GM23338 (cell line): ENCODE results near the gene PRDM11. TPM values are rescaled to one million over a fixed set of nuclear protein-coding genes. Genes with fewer than 3 reads are reported as not detected.

Experiments
- ATAC-seq: fragments of 200-7000 bp; cut with Tn5 transposase; 3 replicates; pipeline ENCODE4 v1.9.1; 2020
- DNase-seq: peaks from one replicate; pipeline ENCODE4 v3.0.0-alpha.2; 2015; ENCODE audit warnings: low spot score
- H2AFZ ChIP-seq: fragments of 200-600 bp; sonication (generic); 2 replicates; pipeline ENCODE4 v1.8.0; 2016; ENCODE audit warnings: antibody characterized with exemption, mild to moderate bottlenecking, moderate library complexity
- H3F3A ChIP-seq: fragments of 200-600 bp; sonication (generic); replicated peaks from 2 replicates; pipeline ENCODE4 v1.8.0; 2017; ENCODE audit warnings: antibody characterized with exemption, mixed run types, low read depth
- H3K27ac ChIP-seq: fragments of 200-600 bp; sonication (generic); 2 replicates; pipeline ENCODE4 v1.6.1; 2016; ENCODE audit warnings: low read depth
- H3K27me3 ChIP-seq: fragments of 200-600 bp; sonication (generic); 2 replicates; pipeline ENCODE4 v1.8.0; 2016; ENCODE audit warnings: mild to moderate bottlenecking, mixed run types, moderate library complexity; ENCODE audit not compliant: insufficient read depth
- H3K36me3 ChIP-seq: fragments of 200-600 bp; sonication (generic); 2 replicates; pipeline ENCODE4 v1.8.0; 2016; ENCODE audit warnings: mild to moderate bottlenecking; ENCODE audit not compliant: insufficient read depth
- H3K4me1 ChIP-seq: fragments of 200-600 bp; sonication (generic); 2 replicates; pipeline ENCODE4 v1.8.0; 2016; ENCODE audit warnings: mild to moderate bottlenecking, moderate library complexity; ENCODE audit not compliant: insufficient read depth
- H3K4me2 ChIP-seq: fragments of 200-600 bp; sonication (generic); 2 replicates; pipeline ENCODE4 v1.7.1; 2017; ENCODE audit warnings: mixed run types
- H3K4me3 ChIP-seq: fragments of 200-600 bp; sonication (generic); 2 replicates; pipeline ENCODE4 v1.6.1; 2016; ENCODE audit warnings: mixed run types
- H3K79me2 ChIP-seq: fragments of 200-600 bp; sonication (generic); replicated peaks from 2 replicates; pipeline ENCODE4 v1.8.0; 2017; ENCODE audit warnings: mild to moderate bottlenecking; ENCODE audit not compliant: insufficient read depth
- H3K9me2 ChIP-seq: fragments of 200-600 bp; sonication (generic); 2 replicates; pipeline ENCODE4 v1.8.0; 2017; ENCODE audit not compliant: insufficient read depth
- H4K20me1 ChIP-seq: fragments of 200-600 bp; sonication (generic); replicated peaks from 2 replicates; pipeline ENCODE4 v1.8.0; 2017; ENCODE audit warnings: mild to moderate bottlenecking; ENCODE audit not compliant: insufficient read depth
- H3K27ac Mint-ChIP-seq: 2 replicates; pipeline ENCODE4 v1.8.0; 2020; ENCODE audit warnings: inconsistent platforms, mild to moderate bottlenecking, moderate library complexity, mixed read lengths
- H3K27me3 Mint-ChIP-seq: 3 replicates; pipeline ENCODE4 v1.8.0; 2022; ENCODE audit warnings: low read depth, mild to moderate bottlenecking, moderate library complexity, mixed read lengths, inconsistent platforms; ENCODE audit not compliant: insufficient read depth, poor library complexity
- H3K36me3 Mint-ChIP-seq: 3 replicates; pipeline ENCODE4 v1.8.0; 2021; ENCODE audit warnings: low read depth, mild to moderate bottlenecking, inconsistent platforms, moderate library complexity, mixed read lengths
- H3K4me1 Mint-ChIP-seq: 3 replicates; pipeline ENCODE4 v1.8.0; 2020; ENCODE audit warnings: mild to moderate bottlenecking, inconsistent platforms, mixed read lengths
- H3K4me3 Mint-ChIP-seq: 3 replicates; pipeline ENCODE4 v1.8.0; 2021; ENCODE audit warnings: moderate library complexity, mild to moderate bottlenecking, inconsistent platforms, mixed read lengths
- H3K9me3 Mint-ChIP-seq: 3 replicates; pipeline ENCODE4 v1.8.0; 2020; ENCODE audit warnings: moderate library complexity, mild to moderate bottlenecking, inconsistent platforms, mixed read lengths
- EZH2 ChIP-seq: fragments of 200-600 bp; sonication (generic); IDR thresholded peaks from one replicate; pipeline ENCODE4 v1.8.0; 2017; ENCODE audit warnings: antibody characterized with exemption, mild to moderate bottlenecking, low read depth; ENCODE audit not compliant: unreplicated experiment
- JUNB ChIP-seq: IDR thresholded peaks from one replicate; pipeline ENCODE4 v1.6.1; 2016; ENCODE audit warnings: antibody characterized with exemption; ENCODE audit not compliant: unreplicated experiment
- POLR2AphosphoS5 ChIP-seq: IDR thresholded peaks from 2 replicates; pipeline ENCODE4 v1.6.1; 2016; ENCODE audit warnings: antibody characterized with exemption, low read depth
- ZNF114 ChIP-seq: fragments of 250-450 bp; sonication (Bioruptor Pico); IDR thresholded peaks from 2 replicates; pipeline ENCODE4 v1.5.0; 2020; ENCODE audit warnings: mild to moderate bottlenecking, moderate library complexity
- ZNF331 ChIP-seq: fragments of 250-450 bp; sonication (Bioruptor Pico); IDR thresholded peaks from 2 replicates; pipeline ENCODE4 v1.5.0; 2020; ENCODE audit warnings: low read depth, mild to moderate bottlenecking, moderate library complexity
- polyA plus RNA-seq: library from polyadenylated mRNA; unstranded; fragments of >200 nt; fragmentation: Nextera tagmentation; extraction: Ambion mirVana; gene quantifications from 2 replicates; pipeline ENCODE4 v1.2.1, GENCODE V29; 2016
- total RNA-seq: library from RNA; depleted of rRNA; stranded (reverse); fragments of >200 nt; shearing (Covaris generic); gene quantifications from 2 replicates; pipeline ENCODE4 v1.2.3, GENCODE V29; 2014
- TF ChIP-seq, protein P1 (sequence below), 2 experiments: fragments of 200-600 bp in 1 of 2; sonication (generic) in 1 of 2; conservative IDR thresholded peaks; 2 replicates each; pipeline versions ENCODE4 v1.5.1 to v1.6.1; 2016 to 2017; ENCODE audit warnings: antibody characterized with exemption in 2 of 2, low read depth in 2 of 2, mild to moderate bottlenecking in 2 of 2, moderate library complexity in 1 of 2
- TF ChIP-seq, protein P2 (sequence below): IDR thresholded peaks from 2 replicates; pipeline ENCODE4 v1.6.1; 2016; ENCODE audit warnings: antibody characterized with exemption
- TF ChIP-seq, protein P3 (sequence below): fragments of 250-450 bp; sonication (Bioruptor Pico); IDR thresholded peaks from 2 replicates; pipeline ENCODE4 v1.5.0; 2020; ENCODE audit warnings: mild to moderate bottlenecking, moderate library complexity

The PRDM11 gene
- total and polyA plus RNA-seq, 2 experiments from 2014 or later, result 0.97 to 10.4 TPM

DNA sequence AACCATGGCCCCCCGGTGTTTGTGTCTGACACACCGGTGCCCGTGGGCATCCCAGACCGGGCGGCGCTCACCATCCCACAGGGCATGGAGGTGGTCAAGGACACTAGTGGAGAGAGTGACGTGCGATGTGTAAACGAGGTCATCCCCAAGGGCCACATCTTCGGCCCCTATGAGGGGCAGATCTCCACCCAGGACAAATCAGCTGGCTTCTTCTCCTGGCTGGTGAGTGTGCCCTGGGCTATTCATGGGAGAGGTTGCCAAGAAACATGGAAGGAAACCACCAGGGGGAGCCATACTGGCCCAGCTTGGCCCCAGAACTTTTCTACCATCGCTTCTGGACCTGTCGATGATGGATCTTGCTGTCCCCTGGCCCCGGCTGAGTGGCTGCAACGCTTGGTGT is 36.5 kb downstream of the PRDM11 start:
- H2AFZ ChIP-seq, result no peak overlapping the region
- peaks cover 13% of the 10 kb centered on the region; the same call in 1 of the 2 replicates for H3K4me1 ChIP-seq
- peak; percentile 2; the same call in 1 of the 3 replicates for ATAC-seq
- Mint-ChIP-seq H3K4me1 (peaks cover 5% of the 10 kb centered on the region), H3K27me3 (peaks cover 6% of the 10 kb centered on the region), H3K9me3 (no peaks in the 10 kb centered on the region; the same call in 2 of the 3 replicates), H3K27ac (no peak overlapping the region), H3K36me3 (peaks cover 5% of the 10 kb centered on the region; the same call in 2 of the 3 replicates), H3K4me3 (no peak overlapping the region)
- H3K27me3 ChIP-seq, result 0 out of 2 replicates have a peak, but pooled peaks cover 5% of the 10 kb centered on the region
- no peaks in the 10 kb centered on the region for H3K79me2 ChIP-seq
- no peak for TF ChIP-seq POLR2AphosphoS5
- TF ChIP-seq, protein P1, sequence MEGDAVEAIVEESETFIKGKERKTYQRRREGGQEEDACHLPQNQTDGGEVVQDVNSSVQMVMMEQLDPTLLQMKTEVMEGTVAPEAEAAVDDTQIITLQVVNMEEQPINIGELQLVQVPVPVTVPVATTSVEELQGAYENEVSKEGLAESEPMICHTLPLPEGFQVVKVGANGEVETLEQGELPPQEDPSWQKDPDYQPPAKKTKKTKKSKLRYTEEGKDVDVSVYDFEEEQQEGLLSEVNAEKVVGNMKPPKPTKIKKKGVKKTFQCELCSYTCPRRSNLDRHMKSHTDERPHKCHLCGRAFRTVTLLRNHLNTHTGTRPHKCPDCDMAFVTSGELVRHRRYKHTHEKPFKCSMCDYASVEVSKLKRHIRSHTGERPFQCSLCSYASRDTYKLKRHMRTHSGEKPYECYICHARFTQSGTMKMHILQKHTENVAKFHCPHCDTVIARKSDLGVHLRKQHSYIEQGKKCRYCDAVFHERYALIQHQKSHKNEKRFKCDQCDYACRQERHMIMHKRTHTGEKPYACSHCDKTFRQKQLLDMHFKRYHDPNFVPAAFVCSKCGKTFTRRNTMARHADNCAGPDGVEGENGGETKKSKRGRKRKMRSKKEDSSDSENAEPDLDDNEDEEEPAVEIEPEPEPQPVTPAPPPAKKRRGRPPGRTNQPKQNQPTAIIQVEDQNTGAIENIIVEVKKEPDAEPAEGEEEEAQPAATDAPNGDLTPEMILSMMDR (conservative IDR thresholded peaks at IDR 0.05; ENCODE audit: low read depth in 2 of 2), result peak; percentile 70 to 76
- no peak for TF ChIP-seq ZNF114 (CRISPR knock-in tag)
- TF ChIP-seq, protein P2, sequence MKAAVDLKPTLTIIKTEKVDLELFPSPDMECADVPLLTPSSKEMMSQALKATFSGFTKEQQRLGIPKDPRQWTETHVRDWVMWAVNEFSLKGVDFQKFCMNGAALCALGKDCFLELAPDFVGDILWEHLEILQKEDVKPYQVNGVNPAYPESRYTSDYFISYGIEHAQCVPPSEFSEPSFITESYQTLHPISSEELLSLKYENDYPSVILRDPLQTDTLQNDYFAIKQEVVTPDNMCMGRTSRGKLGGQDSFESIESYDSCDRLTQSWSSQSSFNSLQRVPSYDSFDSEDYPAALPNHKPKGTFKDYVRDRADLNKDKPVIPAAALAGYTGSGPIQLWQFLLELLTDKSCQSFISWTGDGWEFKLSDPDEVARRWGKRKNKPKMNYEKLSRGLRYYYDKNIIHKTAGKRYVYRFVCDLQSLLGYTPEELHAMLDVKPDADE, result no peak
- no peak for TF ChIP-seq JUNB
- TF ChIP-seq ZNF331, result no peak
- H3F3A ChIP-seq, result peaks cover 4% of the 10 kb centered on the region; the same call in 1 of the 2 replicates
- peak; percentile 81 for DNase-seq
- H4K20me1 ChIP-seq, result no peaks in the 10 kb centered on the region; the same call in 1 of the 2 replicates
- no peak overlapping the region for H3K4me2 ChIP-seq
- no peak overlapping the region for H3K27ac ChIP-seq
- H3K9me2 ChIP-seq, result no peaks in the 10 kb centered on the region
- no peak overlapping the region for H3K4me3 ChIP-seq
- H3K36me3 ChIP-seq, result no peaks in the 10 kb centered on the region; the same call in 1 of the 2 replicates

DNA sequence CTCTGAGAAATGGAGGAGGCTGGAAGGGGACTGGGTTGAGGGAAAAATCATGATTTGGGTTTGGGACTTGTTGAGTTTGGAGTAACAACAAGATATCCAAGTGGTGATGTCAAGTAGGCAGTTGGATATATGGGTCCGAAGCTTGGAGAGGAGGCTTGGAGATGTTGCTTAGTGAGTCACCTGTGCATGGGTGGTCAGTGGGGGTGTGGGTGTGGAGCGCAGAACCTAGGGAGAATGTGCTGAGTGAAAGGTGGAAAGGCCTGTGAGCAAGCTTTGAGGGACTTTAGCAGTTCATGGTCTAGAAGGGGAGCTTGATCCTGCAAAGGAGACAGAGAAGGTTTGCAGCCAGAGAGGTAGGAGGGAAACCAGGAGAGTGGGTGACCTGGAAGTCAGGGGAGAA is 38.2 kb downstream of the PRDM11 start:
- H4K20me1 ChIP-seq, result no peaks in the 10 kb centered on the region; the same call in 1 of the 2 replicates
- no peak for DNase-seq
- no peak overlapping the region for H3K27ac ChIP-seq
- ATAC-seq, result no peak
- H3K9me2 ChIP-seq, result no peaks in the 10 kb centered on the region
- H3K4me2 ChIP-seq, result no peak overlapping the region
- no peak overlapping the region for H2AFZ ChIP-seq
- Mint-ChIP-seq H3K36me3 (peaks cover 14% of the 10 kb centered on the region), H3K9me3 (no peaks in the 10 kb centered on the region; the same call in 2 of the 3 replicates), H3K27me3 (peaks cover 6% of the 10 kb centered on the region), H3K4me1 (peaks cover 5% of the 10 kb centered on the region), H3K27ac (no peak overlapping the region), H3K4me3 (no peak overlapping the region)
- H3K36me3 ChIP-seq, result no peaks in the 10 kb centered on the region; the same call in 1 of the 2 replicates
- 0 out of 2 replicates have a peak, but pooled peaks cover 3% of the 10 kb centered on the region for H3K27me3 ChIP-seq
- peaks cover 11% of the 10 kb centered on the region; the same call in 1 of the 2 replicates for H3K4me1 ChIP-seq
- H3F3A ChIP-seq, result peaks cover 3% of the 10 kb centered on the region; the same call in 1 of the 2 replicates
- H3K79me2 ChIP-seq, result no peaks in the 10 kb centered on the region
- H3K4me3 ChIP-seq, result no peak overlapping the region
- TF ChIP-seq, protein P2, result no peak
- TF ChIP-seq EZH2 (no peak), JUNB (no peak)
- TF ChIP-seq, protein P1 (conservative IDR thresholded peaks at IDR 0.05; ENCODE audit: low read depth in 2 of 2), result no peak
- TF ChIP-seq, protein P3, sequence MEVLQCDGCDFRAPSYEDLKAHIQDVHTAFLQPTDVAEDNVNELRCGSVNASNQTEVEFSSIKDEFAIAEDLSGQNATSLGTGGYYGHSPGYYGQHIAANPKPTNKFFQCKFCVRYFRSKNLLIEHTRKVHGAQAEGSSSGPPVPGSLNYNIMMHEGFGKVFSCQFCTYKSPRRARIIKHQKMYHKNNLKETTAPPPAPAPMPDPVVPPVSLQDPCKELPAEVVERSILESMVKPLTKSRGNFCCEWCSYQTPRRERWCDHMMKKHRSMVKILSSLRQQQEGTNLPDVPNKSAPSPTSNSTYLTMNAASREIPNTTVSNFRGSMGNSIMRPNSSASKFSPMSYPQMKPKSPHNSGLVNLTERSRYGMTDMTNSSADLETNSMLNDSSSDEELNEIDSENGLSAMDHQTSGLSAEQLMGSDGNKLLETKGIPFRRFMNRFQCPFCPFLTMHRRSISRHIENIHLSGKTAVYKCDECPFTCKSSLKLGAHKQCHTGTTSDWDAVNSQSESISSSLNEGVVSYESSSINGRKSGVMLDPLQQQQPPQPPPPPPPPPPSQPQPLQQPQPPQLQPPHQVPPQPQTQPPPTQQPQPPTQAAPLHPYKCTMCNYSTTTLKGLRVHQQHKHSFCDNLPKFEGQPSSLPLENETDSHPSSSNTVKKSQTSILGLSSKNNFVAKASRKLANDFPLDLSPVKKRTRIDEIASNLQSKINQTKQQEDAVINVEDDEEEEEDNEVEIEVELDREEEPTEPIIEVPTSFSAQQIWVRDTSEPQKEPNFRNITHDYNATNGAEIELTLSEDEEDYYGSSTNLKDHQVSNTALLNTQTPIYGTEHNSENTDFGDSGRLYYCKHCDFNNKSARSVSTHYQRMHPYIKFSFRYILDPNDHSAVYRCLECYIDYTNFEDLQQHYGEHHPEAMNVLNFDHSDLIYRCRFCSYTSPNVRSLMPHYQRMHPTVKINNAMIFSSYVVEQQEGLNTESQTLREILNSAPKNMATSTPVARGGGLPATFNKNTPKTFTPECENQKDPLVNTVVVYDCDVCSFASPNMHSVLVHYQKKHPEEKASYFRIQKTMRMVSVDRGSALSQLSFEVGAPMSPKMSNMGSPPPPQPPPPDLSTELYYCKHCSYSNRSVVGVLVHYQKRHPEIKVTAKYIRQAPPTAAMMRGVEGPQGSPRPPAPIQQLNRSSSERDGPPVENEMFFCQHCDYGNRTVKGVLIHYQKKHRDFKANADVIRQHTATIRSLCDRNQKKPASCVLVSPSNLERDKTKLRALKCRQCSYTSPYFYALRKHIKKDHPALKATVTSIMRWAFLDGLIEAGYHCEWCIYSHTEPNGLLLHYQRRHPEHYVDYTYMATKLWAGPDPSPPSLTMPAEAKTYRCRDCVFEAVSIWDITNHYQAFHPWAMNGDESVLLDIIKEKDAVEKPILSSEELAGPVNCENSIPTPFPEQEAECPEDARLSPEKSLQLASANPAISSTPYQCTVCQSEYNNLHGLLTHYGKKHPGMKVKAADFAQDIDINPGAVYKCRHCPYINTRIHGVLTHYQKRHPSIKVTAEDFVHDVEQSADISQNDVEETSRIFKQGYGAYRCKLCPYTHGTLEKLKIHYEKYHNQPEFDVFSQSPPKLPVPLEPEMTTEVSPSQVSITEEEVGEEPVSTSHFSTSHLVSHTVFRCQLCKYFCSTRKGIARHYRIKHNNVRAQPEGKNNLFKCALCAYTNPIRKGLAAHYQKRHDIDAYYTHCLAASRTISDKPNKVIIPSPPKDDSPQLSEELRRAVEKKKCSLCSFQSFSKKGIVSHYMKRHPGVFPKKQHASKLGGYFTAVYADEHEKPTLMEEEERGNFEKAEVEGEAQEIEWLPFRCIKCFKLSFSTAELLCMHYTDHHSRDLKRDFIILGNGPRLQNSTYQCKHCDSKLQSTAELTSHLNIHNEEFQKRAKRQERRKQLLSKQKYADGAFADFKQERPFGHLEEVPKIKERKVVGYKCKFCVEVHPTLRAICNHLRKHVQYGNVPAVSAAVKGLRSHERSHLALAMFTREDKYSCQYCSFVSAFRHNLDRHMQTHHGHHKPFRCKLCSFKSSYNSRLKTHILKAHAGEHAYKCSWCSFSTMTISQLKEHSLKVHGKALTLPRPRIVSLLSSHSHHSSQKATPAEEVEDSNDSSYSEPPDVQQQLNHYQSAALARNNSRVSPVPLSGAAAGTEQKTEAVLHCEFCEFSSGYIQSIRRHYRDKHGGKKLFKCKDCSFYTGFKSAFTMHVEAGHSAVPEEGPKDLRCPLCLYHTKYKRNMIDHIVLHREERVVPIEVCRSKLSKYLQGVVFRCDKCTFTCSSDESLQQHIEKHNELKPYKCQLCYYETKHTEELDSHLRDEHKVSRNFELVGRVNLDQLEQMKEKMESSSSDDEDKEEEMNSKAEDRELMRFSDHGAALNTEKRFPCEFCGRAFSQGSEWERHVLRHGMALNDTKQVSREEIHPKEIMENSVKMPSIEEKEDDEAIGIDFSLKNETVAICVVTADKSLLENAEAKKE (CRISPR knock-in tag), result no peak
